ENCODE data around the gene TMEM214.

Gene TMEM214

DNA sequence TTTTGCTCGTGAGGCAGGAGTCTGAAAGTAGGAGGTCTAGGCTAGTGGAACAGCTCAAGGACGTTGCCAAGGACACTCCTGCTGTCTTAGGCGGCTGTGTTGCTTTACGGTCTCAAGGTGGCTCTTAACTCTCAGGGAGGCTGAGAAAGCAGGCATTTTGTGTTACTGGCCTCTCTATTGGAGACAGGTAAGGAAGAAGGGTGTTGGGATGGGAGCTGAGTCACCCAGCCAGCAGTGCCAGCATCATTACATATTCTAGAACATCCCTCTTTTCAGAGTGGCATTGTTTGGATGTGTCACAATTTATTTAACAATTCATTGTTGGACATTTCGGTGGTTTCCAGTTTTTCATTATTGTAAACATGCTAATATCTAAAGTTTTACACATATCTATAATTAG is 30.8 kb upstream of the TMEM214 start:
- no peak for DNase-seq (ENCODE audit: low read depth)
- no peak overlapping the region for H3K4me3 ChIP-seq (ENCODE audit: low read depth, low read length)
- TF ChIP-seq, protein P1, sequence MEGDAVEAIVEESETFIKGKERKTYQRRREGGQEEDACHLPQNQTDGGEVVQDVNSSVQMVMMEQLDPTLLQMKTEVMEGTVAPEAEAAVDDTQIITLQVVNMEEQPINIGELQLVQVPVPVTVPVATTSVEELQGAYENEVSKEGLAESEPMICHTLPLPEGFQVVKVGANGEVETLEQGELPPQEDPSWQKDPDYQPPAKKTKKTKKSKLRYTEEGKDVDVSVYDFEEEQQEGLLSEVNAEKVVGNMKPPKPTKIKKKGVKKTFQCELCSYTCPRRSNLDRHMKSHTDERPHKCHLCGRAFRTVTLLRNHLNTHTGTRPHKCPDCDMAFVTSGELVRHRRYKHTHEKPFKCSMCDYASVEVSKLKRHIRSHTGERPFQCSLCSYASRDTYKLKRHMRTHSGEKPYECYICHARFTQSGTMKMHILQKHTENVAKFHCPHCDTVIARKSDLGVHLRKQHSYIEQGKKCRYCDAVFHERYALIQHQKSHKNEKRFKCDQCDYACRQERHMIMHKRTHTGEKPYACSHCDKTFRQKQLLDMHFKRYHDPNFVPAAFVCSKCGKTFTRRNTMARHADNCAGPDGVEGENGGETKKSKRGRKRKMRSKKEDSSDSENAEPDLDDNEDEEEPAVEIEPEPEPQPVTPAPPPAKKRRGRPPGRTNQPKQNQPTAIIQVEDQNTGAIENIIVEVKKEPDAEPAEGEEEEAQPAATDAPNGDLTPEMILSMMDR (IDR thresholded peaks at IDR 0.05; ENCODE audit: low read depth, low read length, missing control alignments), result no peak

GRCh38 chr2:27003007-27003406 is 29.8 kb upstream of the TMEM214 start:
- no peak overlapping the region for H3K4me3 ChIP-seq (ENCODE audit: low read depth, low read length)
- TF ChIP-seq, protein P1 (IDR thresholded peaks at IDR 0.05; ENCODE audit: low read depth, low read length, missing control alignments), result no peak
- DNase-seq (ENCODE audit: low read depth), result no peak

DNA sequence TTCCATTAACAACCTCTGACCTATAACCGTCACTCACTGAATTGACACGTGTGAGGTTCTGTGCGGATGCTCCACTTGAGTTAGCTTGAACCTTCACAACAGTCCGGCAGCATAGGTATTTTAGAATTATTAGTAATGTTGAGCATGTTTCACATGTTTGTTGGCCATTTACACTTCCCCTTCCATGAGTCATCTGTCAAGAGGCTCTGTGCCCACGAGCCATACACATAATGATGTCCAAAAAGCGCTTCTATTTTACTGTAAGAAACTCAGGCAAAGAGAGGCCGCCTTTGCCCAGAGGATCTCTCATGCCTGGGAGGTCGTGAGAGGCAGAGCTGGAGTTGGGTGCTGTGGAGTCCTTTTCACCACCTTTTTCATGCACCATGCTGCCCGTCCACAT is 28.9 kb upstream of the TMEM214 start:
- DNase-seq (ENCODE audit: low read depth), result no peak
- TF ChIP-seq, protein P1 (IDR thresholded peaks at IDR 0.05; ENCODE audit: low read depth, low read length, missing control alignments), result no peak
- H3K4me3 ChIP-seq (ENCODE audit: low read depth, low read length), result no peak overlapping the region

DNA sequence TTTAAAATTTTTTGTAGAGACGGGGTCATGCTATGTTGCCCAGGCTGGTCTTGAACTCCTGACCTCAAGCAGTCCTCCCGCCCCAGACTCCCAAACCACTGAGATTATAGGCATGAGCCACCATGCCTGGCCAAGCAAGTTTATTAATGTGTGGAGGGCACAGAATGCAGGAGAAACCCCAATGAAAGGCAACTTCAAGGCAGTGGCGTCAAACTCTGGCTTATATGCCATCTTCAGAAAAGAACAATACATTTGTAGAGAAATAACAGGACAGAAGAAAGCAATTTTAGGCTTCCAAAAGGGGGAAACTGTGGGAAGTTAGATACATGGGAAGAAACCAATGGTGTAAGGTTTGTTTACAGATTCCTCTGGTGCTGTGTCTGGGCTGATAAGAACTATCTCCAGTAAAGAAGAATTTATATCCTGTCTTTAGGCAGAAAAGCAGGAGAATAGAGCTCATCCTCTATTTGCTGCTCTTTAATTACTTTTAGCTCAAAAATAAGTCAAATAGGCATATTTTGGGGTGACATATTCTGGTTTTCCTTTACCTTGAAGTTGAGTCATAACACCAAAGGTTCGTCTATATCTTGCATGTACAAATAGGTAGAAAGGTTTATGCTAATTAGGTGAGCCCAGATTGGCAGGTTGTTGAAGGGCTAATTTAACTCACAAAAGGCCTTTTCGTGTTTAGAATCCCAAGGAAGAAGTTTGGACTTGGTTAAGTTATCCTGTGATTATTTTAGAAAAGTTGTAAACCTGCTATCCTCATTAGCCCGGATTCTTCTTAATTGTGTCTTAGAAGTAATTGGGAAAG is 26.0 kb upstream of the TMEM214 start:
- TF ChIP-seq, protein P1 (IDR thresholded peaks at IDR 0.05; ENCODE audit: low read depth, low read length, missing control alignments), result no peak
- no peak for DNase-seq (ENCODE audit: low read depth)
- H3K4me3 ChIP-seq (ENCODE audit: low read depth, low read length), result no peak overlapping the region

DNA sequence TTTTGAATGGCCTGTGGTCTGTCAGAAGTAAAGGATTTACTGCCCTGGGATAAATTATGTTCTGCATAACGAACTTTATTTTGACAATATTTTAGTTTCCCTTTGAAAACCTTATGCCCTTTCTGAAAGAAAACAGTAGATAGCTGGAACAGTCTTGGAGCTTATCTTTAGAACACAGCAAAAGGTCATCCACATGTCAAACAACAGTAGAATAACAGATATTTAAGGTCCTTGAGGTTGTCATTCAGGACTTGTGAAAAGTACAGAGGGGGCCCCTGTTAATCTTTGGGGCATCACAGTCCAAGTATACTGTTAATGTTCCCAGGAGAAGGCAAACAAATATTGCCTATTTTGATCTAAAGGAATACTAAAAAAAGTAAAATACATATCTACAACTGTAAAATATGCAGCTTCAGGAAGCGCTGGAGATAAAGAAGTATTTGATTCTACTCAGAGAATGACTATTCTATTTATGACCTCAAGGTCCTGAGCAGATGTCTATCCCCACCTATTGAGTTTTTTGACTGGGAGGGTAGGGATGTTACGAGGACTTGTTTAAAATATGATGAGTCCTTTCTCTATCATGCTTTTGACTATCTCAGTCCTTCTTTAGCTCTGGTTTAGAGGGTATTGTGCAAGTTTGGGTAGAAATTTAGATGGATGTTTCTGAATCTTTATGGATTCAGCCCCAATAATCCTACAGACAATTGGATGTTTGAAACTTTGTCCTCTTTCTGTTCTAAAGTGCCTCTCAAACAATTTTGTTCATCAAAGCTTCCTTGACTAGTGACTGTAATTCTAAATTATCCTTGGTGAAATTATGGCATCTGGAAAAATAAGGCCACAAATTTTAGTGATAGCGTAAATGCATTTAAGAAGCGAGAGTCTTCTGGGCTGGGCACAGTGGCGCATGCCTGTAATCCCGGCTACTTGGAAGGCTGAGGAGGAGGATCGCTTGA is 25.1 kb upstream of the TMEM214 start:
- TF ChIP-seq, protein P1 (IDR thresholded peaks at IDR 0.05; ENCODE audit: low read depth, low read length, missing control alignments), result no peak
- DNase-seq (ENCODE audit: low read depth), result no peak
- H3K4me3 ChIP-seq (ENCODE audit: low read depth, low read length), result no peak overlapping the region

GRCh38 chr2:27008678-27009077 is 24.1 kb upstream of the TMEM214 start:
- no peak overlapping the region for H3K4me3 ChIP-seq (ENCODE audit: low read depth, low read length)
- TF ChIP-seq, protein P1 (IDR thresholded peaks at IDR 0.05; ENCODE audit: low read depth, low read length, missing control alignments), result no peak
- no peak for DNase-seq (ENCODE audit: low read depth)

Data from GM12864 (cell line).